BJ (cell line): ENCODE data around the gene UBE2I. TPM values are rescaled to one million over a fixed set of nuclear protein-coding genes. Genes with fewer than 3 reads are reported as not detected.

Experiments used
- CTCF ChIA-PET: fragments of 350-600 bp; formaldehyde crosslinking; extraction: SDS; loops from one replicate; lab custom pipeline; 2021; ENCODE audit warnings: antibody characterized with exemption, inconsistent platforms; lab: Yijun Ruan, JAX
- POLR2A ChIA-PET: fragments of 300-600 bp; sonication (Branson Sonifier 250); formaldehyde crosslinking; extraction: SDS; loops from one replicate; lab custom pipeline; 2021; ENCODE audit warnings: antibody characterized with exemption; lab: Charles Lee
- DNase-seq: peaks from one replicate; pipeline ENCODE4 v3.0.0-alpha.2; 2011; ENCODE audit warnings: low read depth
- H3K27me3 ChIP-seq: 2 replicates; pipeline ENCODE4 v1.6.0; 2011; ENCODE audit warnings: low read length; ENCODE audit not compliant: control insufficient read depth, insufficient read depth
- H3K36me3 ChIP-seq: 2 replicates; pipeline ENCODE4 v1.5.1; 2011; ENCODE audit warnings: low read length; ENCODE audit not compliant: control insufficient read depth, insufficient read depth
- H3K4me3 ChIP-seq: 2 replicates; pipeline ENCODE4 v1.5.1; 2011; ENCODE audit warnings: low read depth, mild to moderate bottlenecking, control low read depth, low read length
- polyA plus RNA-seq: library from polyadenylated mRNA; depleted of rRNA; stranded (reverse); fragments of >200 nt; gene quantifications from 2 replicates; pipeline ENCODE4 v1.2.3, GENCODE V29; 2011
- TF ChIP-seq, protein P1 (sequence below): IDR thresholded peaks from 2 replicates; pipeline ENCODE4 v1.5.1; 2011; ENCODE audit warnings: low read depth, mild to moderate bottlenecking, control low read depth, inconsistent platforms, low read length, moderate library complexity; ENCODE audit not compliant: insufficient read depth

The UBE2I gene
- polyA plus RNA-seq, 1 experiment, result 81.2 TPM

GRCh38 chr16:1367486-1368174 is 58.2 kb downstream of the UBE2I start:
- CTCF ChIA-PET, result interaction anchor here (3.2 kb wide), 1 partner anchor 11 kb away, joined by 18 read pairs; no protein-coding TSS in a partner anchor
- POLR2A ChIA-PET, result no interaction called here
- no peaks in the 10 kb centered on the region for H3K27me3 ChIP-seq
- TF ChIP-seq, protein P1, sequence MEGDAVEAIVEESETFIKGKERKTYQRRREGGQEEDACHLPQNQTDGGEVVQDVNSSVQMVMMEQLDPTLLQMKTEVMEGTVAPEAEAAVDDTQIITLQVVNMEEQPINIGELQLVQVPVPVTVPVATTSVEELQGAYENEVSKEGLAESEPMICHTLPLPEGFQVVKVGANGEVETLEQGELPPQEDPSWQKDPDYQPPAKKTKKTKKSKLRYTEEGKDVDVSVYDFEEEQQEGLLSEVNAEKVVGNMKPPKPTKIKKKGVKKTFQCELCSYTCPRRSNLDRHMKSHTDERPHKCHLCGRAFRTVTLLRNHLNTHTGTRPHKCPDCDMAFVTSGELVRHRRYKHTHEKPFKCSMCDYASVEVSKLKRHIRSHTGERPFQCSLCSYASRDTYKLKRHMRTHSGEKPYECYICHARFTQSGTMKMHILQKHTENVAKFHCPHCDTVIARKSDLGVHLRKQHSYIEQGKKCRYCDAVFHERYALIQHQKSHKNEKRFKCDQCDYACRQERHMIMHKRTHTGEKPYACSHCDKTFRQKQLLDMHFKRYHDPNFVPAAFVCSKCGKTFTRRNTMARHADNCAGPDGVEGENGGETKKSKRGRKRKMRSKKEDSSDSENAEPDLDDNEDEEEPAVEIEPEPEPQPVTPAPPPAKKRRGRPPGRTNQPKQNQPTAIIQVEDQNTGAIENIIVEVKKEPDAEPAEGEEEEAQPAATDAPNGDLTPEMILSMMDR, result no peak
- H3K4me3 ChIP-seq, result no peak overlapping the region
- H3K36me3 ChIP-seq, result peaks cover 35% of the 10 kb centered on the region
- DNase-seq, result no peak

DNA sequence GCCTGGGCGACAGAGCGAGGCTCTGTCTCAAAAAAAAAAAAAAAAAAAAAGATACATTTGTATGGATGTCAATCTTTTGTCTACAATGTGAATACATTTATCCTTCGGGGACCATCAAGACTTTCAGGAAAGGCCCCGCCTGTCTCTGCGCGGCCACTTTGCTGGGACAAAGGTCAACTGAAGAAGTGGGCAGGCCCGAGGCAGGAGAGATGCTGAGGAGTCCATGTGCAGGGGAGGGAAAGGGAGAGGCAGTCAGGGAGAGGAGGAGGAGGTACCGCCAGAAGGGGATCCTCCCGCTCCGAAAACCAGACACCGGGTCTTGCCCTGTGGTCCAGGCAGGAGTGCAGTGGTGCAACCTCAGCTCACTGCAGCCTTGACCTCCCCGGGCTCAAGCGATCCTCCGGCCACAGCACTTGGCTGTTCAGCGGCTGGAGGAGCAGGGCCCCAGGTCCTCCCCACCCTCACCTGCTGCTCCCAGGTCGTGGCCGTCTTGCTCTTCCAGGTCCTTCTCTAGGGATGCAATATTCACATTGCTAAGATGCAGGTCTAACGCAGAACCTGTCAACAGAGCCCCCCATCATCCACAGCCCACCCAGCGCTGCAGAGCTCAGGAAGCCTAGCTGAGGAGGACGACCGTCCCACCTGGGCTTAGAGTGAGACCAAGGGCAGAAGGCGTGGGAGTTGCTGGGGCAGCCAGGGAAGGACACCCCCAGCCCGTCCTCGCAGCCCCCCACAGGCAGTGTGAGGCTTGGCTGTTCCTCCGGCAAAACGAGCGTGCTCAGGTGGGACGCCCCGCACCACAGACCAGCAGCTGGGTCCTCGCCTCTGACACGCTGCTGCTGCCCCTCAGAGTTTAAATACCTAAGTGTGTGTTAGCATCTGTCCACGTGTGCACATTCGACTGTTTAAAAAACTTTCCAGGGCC is 61.9 kb downstream of the UBE2I start:
- CTCF ChIA-PET, result interaction anchor here (2.3 kb wide), 1 partner anchor 8 kb away, joined by 8 read pairs; no protein-coding TSS in a partner anchor
- POLR2A ChIA-PET, result no interaction called here
- H3K4me3 ChIP-seq, result no peak overlapping the region
- TF ChIP-seq, protein P1, result no peak
- H3K27me3 ChIP-seq, result no peaks in the 10 kb centered on the region
- peaks cover 23% of the 10 kb centered on the region for H3K36me3 ChIP-seq
- no peak for DNase-seq

DNA sequence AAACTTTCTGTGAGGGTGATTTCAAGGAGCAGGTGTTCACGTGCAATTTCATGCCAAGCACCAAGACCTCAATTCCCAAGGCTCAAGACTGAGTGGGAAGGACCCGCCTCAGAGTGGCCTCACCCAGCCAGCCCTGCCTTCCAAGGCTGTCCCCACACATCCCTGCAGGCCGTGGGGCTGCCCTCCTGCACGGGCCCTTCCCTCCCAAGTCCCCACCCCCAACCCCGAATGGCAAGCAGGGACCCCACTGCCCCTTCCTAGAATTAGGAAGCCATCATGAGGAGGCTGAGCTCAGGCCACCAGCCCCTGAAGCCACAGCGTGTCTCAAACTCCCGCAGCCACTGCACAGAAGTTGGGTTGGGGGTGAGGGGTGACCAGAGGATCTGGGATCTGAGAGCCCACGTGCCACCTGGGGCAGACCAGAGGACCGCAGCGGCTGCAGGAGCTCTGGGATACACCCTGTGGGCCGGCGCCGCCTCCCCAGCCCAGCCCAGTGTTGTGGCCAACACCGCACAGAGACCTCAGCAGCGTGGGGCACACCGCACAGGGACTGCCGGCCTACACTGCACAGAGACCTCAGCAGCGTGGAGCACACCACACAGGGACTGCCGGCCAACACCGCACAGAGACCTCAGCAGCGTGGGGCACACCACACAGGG is 63.0 kb downstream of the UBE2I start:
- Histone ChIP-seq H3K4me3 (no peak overlapping the region), H3K36me3 (peaks cover 15% of the 10 kb centered on the region), H3K27me3 (no peaks in the 10 kb centered on the region)
- CTCF ChIA-PET, result interaction anchor here (2.3 kb wide), 1 partner anchor 9 kb away, joined by 8 read pairs; no protein-coding TSS in a partner anchor
- POLR2A ChIA-PET, result no interaction called here
- no peak for DNase-seq
- TF ChIP-seq, protein P1, result no peak

DNA sequence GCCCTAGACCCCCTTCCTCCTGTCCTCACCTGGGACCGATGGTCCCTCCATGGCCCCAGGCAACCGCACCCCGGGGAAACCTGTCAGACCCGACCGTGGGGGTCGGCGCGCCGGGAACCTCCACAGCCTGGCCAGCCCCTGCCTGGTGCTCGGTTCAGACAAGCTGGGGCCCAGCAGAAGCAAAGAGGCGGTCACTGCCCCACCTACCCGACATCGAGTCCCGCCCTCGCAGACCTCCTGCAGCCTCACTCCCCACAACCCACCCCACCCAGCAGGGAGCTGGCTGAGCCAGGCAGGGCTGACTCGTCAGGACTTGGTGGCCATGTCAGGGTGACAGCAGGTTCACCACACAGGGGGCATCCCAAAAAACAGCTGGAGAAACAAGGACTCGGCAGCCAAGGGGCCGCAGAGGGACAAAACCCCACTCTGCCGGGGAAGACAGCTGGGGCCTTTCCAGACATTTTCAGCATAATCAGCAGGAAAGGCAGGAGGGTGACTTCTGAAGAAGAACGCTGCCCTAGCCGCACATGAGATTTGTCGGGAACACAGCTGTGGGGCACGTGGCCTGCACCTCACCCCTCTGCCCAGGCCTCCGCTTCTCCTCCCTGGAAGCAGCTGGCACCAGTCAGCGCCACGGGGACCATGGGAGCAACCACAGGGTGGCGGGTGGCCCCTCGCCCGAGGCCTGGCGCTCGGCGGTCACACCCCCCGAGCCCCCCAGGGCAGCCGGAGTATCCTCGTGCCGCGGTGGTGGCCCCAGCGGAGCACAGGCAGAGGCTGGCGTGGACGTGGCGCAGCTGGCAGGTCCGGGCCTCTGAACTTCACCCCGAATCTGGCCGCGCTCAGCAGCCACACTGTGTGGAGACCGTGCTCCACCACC is 65.2 kb downstream of the UBE2I start:
- H3K36me3 ChIP-seq, result peaks cover 14% of the 10 kb centered on the region
- no peak for DNase-seq
- H3K4me3 ChIP-seq, result no peak overlapping the region
- TF ChIP-seq, protein P1, result no peak
- POLR2A ChIA-PET, result no interaction called here
- CTCF ChIA-PET, result no interaction called here
- H3K27me3 ChIP-seq, result no peaks in the 10 kb centered on the region
